DOHH2 (cell line): ENCODE results near the gene LARGE1.

Source experiments
- H3F3A ChIP-seq: fragments of 200-600 bp; sonication (generic), shearing (Covaris generic); 2 replicates; pipeline ENCODE4 v1.6.0; 2016; ENCODE audit warnings: antibody characterized with exemption, mild to moderate bottlenecking; ENCODE audit not compliant: control insufficient read depth, insufficient read depth
- H3K27ac ChIP-seq: fragments of 200-600 bp; sonication (generic); 2 replicates; pipeline ENCODE4 v1.5.1; 2014; ENCODE audit warnings: low read depth, mild to moderate bottlenecking, low read length, moderate library complexity
- H3K27me3 ChIP-seq: fragments of 200-600 bp; sonication (generic); 2 replicates; pipeline ENCODE4 v1.6.1; 2014; ENCODE audit warnings: mild to moderate bottlenecking, low read length, mixed read lengths; ENCODE audit not compliant: control insufficient read depth
- H3K36me3 ChIP-seq: fragments of 200-600 bp; sonication (generic); 2 replicates; pipeline ENCODE4 v1.6.1; 2014; ENCODE audit warnings: mild to moderate bottlenecking, low read length, moderate library complexity, mixed read lengths; ENCODE audit not compliant: control insufficient read depth
- H3K4me1 ChIP-seq: fragments of 200-600 bp; sonication (generic); 2 replicates; pipeline ENCODE4 v1.6.1; 2014; ENCODE audit warnings: mild to moderate bottlenecking, low read length, mixed read lengths; ENCODE audit not compliant: control insufficient read depth
- H3K4me2 ChIP-seq: fragments of 200-600 bp; sonication (generic); 2 replicates; pipeline ENCODE4 v1.6.0; 2014; ENCODE audit warnings: mild to moderate bottlenecking, low read length, moderate library complexity
- H3K4me3 ChIP-seq: fragments of 200-600 bp; sonication (generic); 2 replicates; pipeline ENCODE4 v1.5.1; 2014; ENCODE audit warnings: mild to moderate bottlenecking, low read length, mixed read lengths
- H3K79me2 ChIP-seq: fragments of 200-600 bp; sonication (generic); 2 replicates; pipeline ENCODE4 v1.6.1; 2014; ENCODE audit warnings: mild to moderate bottlenecking, low read length, mixed read lengths; ENCODE audit not compliant: control insufficient read depth
- H3K9me2 ChIP-seq: fragments of 200-600 bp; sonication (generic); replicated peaks from 2 replicates; pipeline ENCODE4 v1.6.1; 2014; ENCODE audit warnings: mild to moderate bottlenecking, low read length, mixed read lengths; ENCODE audit not compliant: control insufficient read depth
- H3K9me3 ChIP-seq: fragments of 200-600 bp; sonication (generic); 2 replicates; pipeline ENCODE4 v1.6.1; 2014; ENCODE audit warnings: antibody characterized with exemption, low read length, mixed read lengths; ENCODE audit not compliant: control insufficient read depth, insufficient read depth
- H4K20me1 ChIP-seq: fragments of 200-600 bp; sonication (generic); 2 replicates; pipeline ENCODE4 v1.6.0; 2014; ENCODE audit warnings: low read depth, mild to moderate bottlenecking, antibody characterized with exemption, low read length, moderate library complexity; ENCODE audit not compliant: control insufficient read depth, insufficient read depth
- EZH2phosphoT487 ChIP-seq: fragments of 200-600 bp; sonication (generic); IDR thresholded peaks from 2 replicates; pipeline ENCODE4 v1.6.1; 2017; ENCODE audit warnings: borderline replicate concordance, mild to moderate bottlenecking, antibody characterized with exemption, low read length, moderate library complexity, mixed read lengths
- TF ChIP-seq, protein P1 (sequence below): fragments of 200-600 bp; sonication (generic); IDR thresholded peaks from one replicate; pipeline ENCODE4 v1.5.1; 2014; ENCODE audit warnings: antibody characterized with exemption, mild to moderate bottlenecking, low read depth, low read length; ENCODE audit not compliant: poor library complexity, severe bottlenecking

Gene LARGE1

DNA sequence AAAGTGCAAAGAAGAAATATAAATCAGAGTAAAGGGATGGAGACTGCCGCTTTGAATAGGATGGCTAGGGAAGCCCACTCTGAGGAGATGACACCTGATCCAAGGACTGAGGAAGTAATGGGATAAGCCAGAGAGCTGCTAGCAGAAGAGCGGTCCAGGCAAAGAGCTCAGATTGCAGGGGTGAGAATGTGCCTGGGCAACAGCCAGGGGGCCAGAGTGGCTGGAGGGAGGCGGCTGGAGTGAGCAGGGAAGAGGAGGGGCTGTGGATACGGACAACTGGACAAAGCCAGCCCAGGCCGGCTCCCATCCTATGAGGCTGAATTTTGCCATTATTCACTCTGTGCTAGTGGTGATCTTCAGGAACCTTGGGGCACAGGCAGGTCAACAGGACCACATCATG is 501.8 kb downstream of the LARGE1 start:
- no peak for TF ChIP-seq EZH2phosphoT487
- TF ChIP-seq, protein P1, sequence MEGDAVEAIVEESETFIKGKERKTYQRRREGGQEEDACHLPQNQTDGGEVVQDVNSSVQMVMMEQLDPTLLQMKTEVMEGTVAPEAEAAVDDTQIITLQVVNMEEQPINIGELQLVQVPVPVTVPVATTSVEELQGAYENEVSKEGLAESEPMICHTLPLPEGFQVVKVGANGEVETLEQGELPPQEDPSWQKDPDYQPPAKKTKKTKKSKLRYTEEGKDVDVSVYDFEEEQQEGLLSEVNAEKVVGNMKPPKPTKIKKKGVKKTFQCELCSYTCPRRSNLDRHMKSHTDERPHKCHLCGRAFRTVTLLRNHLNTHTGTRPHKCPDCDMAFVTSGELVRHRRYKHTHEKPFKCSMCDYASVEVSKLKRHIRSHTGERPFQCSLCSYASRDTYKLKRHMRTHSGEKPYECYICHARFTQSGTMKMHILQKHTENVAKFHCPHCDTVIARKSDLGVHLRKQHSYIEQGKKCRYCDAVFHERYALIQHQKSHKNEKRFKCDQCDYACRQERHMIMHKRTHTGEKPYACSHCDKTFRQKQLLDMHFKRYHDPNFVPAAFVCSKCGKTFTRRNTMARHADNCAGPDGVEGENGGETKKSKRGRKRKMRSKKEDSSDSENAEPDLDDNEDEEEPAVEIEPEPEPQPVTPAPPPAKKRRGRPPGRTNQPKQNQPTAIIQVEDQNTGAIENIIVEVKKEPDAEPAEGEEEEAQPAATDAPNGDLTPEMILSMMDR: no peak
- no peaks in the 10 kb centered on the region for H4K20me1 ChIP-seq
- no peaks in the 10 kb centered on the region; the same call in 1 of the 2 replicates for H3K27me3 ChIP-seq
- no peak overlapping the region for H3K27ac ChIP-seq
- H3K9me2 ChIP-seq: no peaks in the 10 kb centered on the region
- H3K36me3 ChIP-seq: no peaks in the 10 kb centered on the region
- H3K79me2 ChIP-seq: no peaks in the 10 kb centered on the region
- no peak overlapping the region for H3K4me3 ChIP-seq
- H3K9me3 ChIP-seq: no peaks in the 10 kb centered on the region
- no peaks in the 10 kb centered on the region for H3K4me1 ChIP-seq
- H3K4me2 ChIP-seq: no peak overlapping the region
- no peaks in the 10 kb centered on the region for H3F3A ChIP-seq

DNA sequence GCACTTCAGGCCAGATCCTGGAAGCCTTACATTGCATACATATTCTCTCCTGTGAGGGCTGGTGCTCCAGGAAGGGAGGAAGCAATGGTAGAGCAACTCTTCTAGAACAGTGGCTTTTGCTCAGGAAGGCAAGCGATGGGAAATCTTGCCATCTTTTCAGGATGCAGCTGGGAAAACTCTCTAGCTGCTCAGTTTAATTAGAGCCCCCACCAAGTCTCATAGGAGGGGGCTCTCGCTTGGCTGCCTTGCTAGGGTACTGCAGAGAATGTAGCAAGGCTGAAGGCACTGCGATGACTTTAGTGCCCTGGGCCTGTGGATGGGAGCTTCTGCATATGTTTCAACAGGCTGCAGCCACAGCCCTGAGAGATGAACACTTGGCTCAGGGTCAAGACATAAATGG is 504.9 kb downstream of the LARGE1 start:
- H3K27ac ChIP-seq: no peak overlapping the region
- no peak overlapping the region for H3K4me2 ChIP-seq
- no peaks in the 10 kb centered on the region for H3K79me2 ChIP-seq
- H4K20me1 ChIP-seq: no peaks in the 10 kb centered on the region
- no peaks in the 10 kb centered on the region for H3K36me3 ChIP-seq
- no peaks in the 10 kb centered on the region for H3K9me3 ChIP-seq
- H3K4me1 ChIP-seq: no peaks in the 10 kb centered on the region
- no peak for TF ChIP-seq EZH2phosphoT487
- TF ChIP-seq, protein P1: no peak
- no peaks in the 10 kb centered on the region for H3F3A ChIP-seq
- no peaks in the 10 kb centered on the region for H3K27me3 ChIP-seq
- H3K9me2 ChIP-seq: no peaks in the 10 kb centered on the region
- H3K4me3 ChIP-seq: no peak overlapping the region

DNA sequence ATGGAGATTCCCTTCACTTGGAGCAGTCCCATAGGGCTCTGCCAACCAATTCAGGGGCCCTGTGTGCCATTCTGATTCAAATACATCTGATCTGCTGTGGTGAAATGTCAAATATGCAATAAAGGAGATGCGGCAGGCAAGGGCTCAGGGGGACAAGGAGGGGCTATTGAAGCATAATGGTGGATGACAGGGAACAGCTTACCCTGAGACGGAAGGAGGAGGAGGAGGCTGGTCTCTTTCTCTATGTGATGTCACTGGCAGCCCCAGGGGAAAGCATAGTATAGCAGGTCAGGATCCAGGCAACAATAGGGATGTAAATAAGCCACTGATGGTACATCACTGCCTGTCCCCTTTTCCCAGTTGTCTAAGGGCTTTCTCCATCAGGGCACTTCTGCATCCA is 511.2 kb downstream of the LARGE1 start:
- TF ChIP-seq, protein P1: no peak
- TF ChIP-seq EZH2phosphoT487: no peak
- H3K36me3 ChIP-seq: no peaks in the 10 kb centered on the region
- no peak overlapping the region for H3K4me2 ChIP-seq
- no peaks in the 10 kb centered on the region for H3K27me3 ChIP-seq
- H3K4me1 ChIP-seq: no peaks in the 10 kb centered on the region
- no peak overlapping the region for H3K27ac ChIP-seq
- no peaks in the 10 kb centered on the region for H4K20me1 ChIP-seq
- H3F3A ChIP-seq: no peaks in the 10 kb centered on the region
- H3K9me3 ChIP-seq: no peaks in the 10 kb centered on the region
- H3K9me2 ChIP-seq: no peaks in the 10 kb centered on the region
- no peak overlapping the region for H3K4me3 ChIP-seq
- H3K79me2 ChIP-seq: no peaks in the 10 kb centered on the region

DNA sequence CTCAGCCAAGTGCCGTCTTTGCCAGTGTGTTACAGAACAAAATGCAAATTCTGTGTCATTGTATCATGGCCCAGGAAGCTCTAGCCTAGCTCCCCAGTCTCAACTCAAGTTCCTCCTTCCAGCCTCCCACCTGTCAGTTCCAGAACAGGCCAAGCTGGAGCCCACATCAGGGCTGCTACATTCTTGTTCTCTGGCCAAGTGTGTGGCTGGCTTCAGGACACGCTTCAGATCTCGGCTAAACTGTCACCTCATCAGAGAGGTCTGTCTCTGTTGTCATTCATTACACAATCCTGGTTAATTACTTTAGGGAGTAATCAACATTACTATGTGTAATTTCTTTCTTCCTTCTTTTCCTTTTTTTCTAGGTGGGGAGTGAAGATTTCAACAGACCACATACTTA is 515.1 kb downstream of the LARGE1 start:
- Histone ChIP-seq H3K27me3 (no peaks in the 10 kb centered on the region), H3K36me3 (no peaks in the 10 kb centered on the region), H3K4me2 (no peak overlapping the region), H4K20me1 (no peaks in the 10 kb centered on the region), H3K4me1 (peaks cover 4% of the 10 kb centered on the region), H3K79me2 (no peaks in the 10 kb centered on the region), H3K9me2 (no peaks in the 10 kb centered on the region), H3F3A (no peaks in the 10 kb centered on the region), H3K9me3 (no peaks in the 10 kb centered on the region), H3K27ac (no peak overlapping the region), H3K4me3 (no peak overlapping the region)
- TF ChIP-seq, protein P1: no peak
- TF ChIP-seq EZH2phosphoT487: no peak
